ENCODE results near the gene PRDM5.
"Not testable (repeated sequence)": the region's sequence is repeated elsewhere in the genome, so short reads cannot be mapped to it uniquely, and the experiment has no call there.

Gene PRDM5

DNA sequence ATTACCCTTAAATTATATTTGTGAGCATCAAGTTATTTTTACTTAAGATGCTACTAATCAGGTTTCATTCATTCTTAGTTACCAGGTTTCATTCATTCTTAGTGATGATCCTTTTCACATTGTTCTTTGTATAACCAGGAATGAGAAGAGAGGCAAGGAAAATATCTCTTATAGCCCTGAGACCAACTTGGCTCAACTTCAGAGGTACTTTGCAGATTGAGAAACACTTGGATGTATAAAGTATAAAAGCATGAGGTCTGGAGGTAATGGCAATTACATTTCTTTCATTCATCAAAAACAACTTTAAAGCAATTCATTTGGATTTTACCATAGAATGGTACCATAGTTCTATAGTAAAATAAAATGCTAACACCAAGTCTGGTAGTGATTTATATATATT lies 231.0 kb downstream of the PRDM5 start:
- DNase-seq: no peak

DNA sequence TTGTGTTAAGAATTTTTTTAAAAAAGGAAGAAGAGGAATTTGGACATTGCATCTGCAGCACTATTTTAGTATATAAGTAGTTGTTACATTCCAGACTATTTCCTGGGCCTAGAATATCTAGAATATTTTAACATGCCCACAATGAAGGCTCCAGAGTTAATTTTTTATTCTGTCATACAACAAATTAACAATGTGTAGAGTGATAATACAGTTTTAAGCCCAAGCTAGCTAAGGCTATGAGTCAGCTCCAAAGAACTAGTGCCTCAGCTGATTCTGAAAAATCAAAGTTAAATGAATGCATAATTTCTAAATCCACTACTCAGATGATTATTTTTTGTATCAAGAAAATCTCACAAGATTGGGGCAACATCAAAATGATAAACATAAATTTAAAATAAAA lies 231.4 kb downstream of the PRDM5 start:
- DNase-seq: no peak

DNA sequence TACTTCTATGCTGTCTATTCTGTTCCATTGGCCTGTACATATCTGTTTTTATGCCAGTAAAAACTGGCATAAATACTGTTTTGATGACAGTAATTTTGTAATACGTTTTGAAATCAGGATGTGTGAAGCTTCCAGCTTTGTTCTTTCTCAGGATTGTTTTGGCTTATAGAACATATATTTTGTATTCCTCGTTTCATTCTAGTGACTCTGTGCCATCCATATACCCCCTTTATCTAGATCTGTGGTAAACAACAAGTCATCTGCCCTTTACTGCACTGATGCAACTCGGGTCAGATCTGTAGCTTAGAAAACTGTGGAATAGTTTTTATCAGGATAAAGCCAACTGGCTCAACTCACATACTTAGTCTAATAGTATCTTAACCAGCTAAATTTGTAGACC lies 233.7 kb downstream of the PRDM5 start:
- DNase-seq: no peak

DNA sequence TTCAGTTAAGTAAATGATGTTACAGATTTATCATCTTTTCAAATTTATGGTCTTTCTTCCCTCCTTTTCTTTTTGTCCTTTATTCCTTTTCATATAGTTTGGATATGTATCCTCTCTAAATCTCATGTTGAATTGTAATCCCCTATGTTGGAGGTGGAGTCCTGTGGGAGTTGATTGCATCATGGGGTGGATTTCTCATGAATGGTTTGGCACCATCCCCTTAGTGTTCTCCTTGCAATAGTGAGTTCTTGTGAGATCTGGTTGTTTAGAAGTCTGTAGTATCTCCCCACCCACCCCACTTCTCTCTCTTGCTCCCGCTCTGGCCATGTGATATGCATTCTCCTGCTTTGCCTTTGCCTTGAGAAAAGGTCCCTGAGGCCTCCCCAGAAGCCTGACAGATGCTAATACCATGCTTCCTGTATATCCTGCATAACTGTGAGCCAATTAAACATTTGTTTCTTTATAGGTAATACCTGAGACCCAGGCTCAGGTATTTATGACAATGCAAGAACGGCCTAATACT lies 236.7 kb downstream of the PRDM5 start:
- no peak for DNase-seq

DNA sequence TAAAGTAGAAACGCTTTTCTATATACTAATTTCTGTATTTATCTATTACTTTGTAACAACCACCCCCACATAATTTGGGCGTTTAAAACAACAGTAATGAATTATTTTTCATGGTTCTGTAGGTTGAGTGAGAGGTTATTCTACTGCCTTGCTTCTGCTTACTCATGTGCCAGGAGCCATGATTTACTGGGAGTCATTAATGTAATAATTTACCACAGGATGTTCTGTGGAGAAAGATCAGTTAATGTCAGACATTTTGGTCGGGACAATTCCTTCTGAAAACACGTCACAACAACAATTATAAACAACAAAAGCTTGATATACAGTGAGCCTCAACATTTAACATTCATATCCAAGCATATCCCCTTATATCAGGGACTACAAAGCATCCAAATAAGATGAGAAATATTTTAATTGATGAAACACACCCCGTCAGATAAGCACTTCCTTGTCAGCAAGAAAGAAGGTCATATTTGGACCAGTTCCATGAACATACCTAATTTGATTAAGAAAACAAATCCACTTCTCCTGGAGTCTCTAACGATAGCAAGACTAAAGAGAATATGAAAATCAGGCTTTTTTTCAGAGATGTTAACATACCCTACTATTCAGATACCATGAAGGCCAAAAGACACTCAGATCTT lies 238.5 kb downstream of the PRDM5 start:
- DNase-seq: peak; percentile 56

DNA sequence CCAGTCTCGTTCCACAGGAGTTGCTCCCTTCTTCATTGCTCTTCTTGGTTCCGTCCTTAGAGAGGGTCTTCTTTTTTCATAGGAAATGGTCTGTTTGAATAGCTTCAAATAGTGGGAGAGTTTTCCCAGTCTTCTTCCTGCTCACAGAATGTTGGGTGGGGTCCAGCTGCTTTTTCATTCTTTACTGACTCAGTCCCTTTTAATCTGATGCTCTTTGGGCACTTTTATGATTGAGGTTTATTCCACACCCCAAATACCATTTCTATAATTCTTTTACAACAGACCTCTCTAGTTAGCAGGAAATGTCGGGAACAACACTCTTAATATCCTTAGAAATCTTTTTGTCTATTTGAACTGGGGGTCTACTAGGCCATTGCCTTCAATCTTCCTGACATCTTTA lies 239.5 kb downstream of the PRDM5 start:
- no peak for DNase-seq

DNA sequence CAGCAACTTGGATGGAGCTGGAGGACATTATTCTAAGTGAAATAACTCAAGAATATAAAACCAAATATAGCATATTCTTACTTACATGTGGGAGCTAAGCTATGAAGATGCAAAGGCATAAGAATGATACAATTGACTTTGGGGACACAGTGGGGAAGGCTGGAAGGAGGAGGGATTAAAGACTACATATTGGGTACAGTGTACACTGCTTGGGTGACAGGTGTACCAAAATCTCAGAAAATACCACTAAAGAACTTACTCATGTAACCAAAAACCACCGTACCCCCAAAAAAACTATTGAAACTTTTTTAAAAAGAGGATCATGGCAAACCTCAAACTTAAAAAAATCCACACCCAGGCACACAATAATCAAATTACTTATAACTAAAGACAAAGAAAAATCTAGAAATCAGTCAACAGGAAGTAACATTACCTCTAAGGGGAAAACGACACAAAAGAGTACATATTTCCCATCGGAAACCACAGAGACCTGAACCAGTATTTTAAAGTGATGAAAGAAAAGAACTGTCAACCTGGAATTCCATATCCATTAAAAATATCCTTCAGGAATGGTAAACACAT lies 241.8 kb downstream of the PRDM5 start:
- no peak for DNase-seq

DNA sequence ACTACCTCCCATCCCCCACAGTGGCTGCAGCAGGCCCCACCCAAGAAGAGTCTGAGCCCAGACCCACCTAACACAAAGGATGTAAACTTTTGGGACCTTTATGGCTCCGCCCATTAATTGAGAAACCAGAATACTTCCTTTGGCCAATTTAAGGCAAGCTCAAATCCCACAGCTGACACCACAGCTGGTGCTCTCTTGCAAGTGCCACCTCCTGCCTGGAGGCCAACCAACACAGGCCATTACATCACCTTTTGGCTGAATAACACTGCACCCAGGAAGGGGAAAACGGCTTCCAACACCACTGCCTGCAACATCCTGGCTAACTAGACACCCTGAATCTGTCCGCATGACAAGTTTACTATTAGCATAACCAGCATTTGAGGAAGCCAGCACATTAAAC lies 248.8 kb downstream of the PRDM5 start:
- no peak for DNase-seq

DNA sequence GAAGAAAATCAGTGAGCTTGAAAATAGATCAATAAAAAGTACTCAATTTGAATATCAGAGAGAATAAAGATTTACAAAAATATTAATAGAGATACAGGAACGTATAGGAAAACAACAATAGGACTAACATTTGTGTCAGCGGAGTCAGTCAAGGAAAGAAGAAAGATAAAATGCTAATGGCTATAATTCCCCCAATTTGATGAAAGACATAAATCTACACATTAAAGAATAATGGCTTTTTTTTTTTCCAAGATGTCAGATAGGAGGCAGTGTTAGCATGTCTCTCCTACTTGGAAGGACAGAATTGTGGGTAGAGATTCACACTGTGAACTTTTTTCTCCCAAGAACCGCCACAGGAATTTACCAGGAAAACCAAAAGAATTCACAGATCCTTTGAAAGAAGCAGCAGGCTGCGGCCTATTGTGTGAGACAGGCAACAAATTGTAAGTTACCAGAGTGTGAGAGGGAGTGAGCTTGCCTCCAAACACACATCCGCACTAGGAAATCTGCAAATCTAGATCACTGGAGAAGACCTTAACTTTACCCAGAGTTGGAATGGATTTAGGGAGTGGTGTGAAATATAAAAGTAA lies 249.9 kb downstream of the PRDM5 start:
- DNase-seq: no peak

DNA sequence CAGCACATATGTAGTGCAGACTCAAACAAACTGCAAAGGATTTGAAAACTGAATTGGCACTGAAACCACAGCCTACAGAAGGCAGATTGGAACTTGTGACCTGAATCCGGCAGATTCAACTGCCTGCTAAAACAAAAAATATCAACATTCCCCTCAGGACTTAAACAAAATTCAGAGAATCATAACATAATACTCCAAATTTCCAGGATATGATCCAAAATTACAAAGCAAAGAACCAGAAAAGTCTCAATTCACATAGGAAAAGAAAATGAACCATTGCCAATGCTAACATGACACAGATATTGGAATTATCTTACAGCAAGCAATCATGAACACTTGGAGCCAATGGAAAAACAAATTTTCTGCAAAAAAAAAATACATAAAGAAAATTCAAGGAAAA lies 250.4 kb downstream of the PRDM5 start:
- DNase-seq: no peak

DNA sequence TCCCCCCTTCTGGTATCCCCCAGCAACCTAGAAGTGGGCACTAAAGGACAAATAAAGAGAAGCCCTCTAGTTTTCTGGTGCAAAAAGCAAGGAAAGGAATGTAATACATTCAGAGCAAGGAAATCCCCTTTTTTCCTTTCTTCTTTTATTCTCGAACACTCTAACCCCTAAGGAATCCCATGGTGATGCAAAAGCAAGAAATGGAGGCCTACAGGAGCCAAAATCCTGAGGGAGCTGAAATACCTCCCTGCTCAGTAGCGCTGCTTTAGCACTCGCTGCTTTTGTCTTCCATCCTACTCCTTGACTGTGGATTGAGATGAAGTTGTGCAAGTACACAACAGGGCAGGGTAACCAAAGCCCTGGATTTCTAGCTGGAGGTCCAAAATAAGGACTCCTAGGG lies 251.0 kb downstream of the PRDM5 start:
- no peak for DNase-seq

DNA sequence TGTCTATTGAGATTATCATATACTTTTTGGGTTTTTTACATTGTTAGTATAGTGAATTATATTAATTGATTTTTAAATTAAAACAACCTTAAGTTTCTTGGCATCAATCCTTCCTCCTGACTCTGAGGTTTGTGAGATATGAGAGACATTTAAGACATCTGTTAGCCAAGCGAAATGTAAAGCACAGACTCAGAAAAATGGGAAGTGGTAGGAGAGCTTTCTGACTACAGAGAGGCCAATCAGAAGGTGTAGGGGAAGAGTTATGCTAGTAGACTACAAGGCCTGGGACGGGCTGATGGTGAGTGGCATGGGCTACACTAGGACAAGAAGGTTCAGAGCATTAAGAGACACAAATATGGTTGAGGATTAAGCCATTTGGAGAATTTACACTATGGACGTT lies 255.4 kb downstream of the PRDM5 start:
- DNase-seq: no peak

DNA sequence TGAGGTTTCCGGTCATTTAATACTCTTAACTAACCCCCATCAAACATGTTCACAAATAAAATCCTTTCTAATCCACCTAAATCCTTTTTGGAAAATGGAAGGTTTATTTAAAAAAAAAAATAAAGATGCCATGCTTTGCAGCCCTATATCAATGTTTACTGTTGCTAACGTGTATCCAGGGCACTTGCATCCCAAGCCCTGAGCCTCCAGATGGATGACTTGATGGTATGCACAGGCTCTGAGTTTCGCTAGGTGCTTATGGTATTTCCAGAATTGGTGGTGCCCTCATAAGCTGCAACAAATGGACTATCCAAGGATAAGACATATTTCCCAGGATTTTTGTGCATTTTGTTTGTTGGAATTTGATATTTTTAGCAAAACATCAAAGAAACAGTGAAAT lies 257.7 kb downstream of the PRDM5 start:
- DNase-seq: no peak

DNA sequence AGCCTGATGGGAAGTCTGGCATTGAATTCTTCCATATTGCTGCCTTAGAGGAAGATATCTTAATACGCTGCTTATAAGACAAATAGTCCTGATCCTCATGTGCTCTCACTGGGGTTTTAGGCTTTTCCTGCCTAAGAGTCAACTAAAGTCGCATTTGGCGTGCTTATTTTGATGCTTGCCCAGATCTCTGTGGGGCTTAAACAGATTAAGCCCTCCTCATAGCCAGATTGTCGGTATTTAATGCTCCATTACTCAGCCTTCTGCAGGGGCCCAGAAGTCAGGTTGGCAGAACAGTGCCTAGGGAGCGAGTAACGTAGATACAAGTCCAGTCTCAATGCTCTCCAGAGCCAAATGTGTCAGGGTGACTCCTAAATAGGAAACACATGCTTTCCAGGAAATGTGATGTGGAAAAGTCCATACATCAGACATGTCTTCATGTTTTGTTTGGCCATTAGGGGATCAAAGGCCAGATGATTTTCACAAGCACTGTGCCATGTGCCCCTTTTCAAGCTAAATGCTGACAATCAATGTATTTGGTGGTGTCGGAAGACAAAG lies 262.8 kb downstream of the PRDM5 start:
- DNase-seq: no peak

DNA sequence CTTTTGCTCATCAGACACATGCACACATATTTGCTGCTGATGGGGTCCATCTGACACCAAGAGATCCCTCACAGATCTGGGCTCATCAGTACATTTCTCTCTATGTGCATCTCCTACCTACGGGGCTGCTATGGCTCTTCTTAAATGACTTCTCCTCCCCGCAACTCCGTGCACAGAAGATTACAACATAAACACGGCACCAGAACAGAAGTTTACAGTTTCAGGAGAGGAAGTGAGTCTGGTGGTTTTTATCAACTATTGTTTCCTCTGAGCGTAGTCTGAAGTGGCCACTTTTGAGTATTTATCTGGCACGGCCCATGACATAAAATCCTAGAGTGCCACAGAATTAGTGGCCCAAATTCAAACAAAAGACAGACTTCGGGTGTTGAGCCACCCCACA lies 263.8 kb downstream of the PRDM5 start:
- DNase-seq: no peak

DNA sequence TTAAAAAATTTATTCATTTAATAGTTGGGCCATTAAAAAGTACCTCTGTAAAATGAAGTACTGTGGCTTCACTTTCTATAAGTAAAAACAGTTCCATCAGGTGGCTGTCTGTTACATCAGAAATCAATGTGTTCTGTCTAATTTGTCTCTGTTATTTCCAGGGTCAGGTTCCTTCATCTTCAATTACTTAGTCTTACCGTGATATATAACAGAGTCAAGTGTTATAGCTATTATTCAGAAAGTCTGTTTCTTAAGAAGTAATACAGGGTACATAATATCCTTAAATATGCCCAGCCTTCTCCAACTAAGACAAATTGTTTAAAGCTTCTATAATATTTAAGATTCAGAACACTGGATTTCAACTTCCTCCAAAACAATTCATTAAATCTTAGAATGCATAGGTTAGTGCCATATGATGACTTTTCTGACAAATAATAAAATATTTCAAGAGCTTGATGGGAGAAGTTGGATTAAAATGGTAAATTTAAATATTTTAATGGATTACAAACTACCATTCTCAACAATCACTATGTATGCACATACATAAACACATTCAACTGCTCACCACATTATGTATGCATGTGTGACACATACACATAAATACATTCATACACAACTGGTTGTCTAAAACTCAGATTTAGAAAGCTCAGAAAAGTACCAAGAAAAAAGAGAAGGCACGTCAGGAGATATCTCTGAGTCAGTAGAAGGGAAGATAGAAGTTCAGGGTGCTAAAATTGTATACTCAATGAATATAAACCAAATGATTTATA lies 268.5 kb downstream of the PRDM5 start:
- no peak for DNase-seq

DNA sequence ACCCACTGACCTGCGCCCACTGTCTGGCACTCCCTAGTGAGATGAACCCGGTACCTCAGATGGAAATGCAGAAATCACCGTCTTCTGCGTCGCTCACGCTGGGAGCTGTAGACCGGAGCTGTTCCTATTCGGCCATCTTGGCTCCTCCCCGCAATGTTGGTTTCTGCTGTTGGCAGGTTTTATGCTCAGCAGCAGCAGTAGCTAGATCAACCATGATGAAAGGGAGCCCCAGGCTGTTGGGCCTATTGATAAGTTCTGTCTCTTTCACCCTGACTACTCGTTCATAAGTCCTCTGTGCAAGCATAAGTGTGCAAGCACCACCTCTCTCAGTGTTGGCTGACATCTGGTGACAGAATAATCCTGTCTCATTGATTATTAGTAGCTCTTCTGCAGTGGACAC lies 274.2 kb downstream of the PRDM5 start:
- not testable (repeated sequence) for DNase-seq

Measured in NCI-H526 treated with DMSO at 0.1 percent for 48 hours (cell line).